Measurements from ENCODE around the gene ACP4.

Gene ACP4

GRCh38 chr19:50823389-50824042, 33.3 kb downstream of the ACP4 start, which contains the start of gene KLK1:
TSS of gene KLK1 (minus strand) at chr19:50823787. CDS start at chr19:50823748, 39 bp downstream.
- no peak for DNase-seq

GRCh38 chr19:50826492-50827240, 36.5 kb downstream of the ACP4 start:
- no peak for DNase-seq

GRCh38 chr19:50827476-50827875, 37.3 kb downstream of the ACP4 start:
- DNase-seq, result no peak

GRCh38 chr19:50829801-50830200, 39.6 kb downstream of the ACP4 start:
- DNase-seq, result no peak

GRCh38 chr19:50830266-50831025, 40.2 kb downstream of the ACP4 start:
- DNase-seq, result no peak

- no peak for DNase-seq
These were observed 40.8 kb downstream of the ACP4 start for GRCh38 chr19:50831026-50831396.

- DNase-seq, result no peak
These were observed 42.5 kb downstream of the ACP4 start for GRCh38 chr19:50832666-50833065.

GRCh38 chr19:50833117-50833801, 43.0 kb downstream of the ACP4 start, which contains the start of gene KLK15:
TSS of gene KLK15 (minus strand) at chr19:50833574. CDS start at chr19:50831492, 2,082 bp downstream.
- no peak for DNase-seq

- DNase-seq, result no peak
These were observed 43.6 kb downstream of the ACP4 start for GRCh38 chr19:50833802-50834167.

- DNase-seq, result no peak
These were observed 45.0 kb downstream of the ACP4 start for GRCh38 chr19:50835103-50835784.

GRCh38 chr19:50835785-50836542, 45.7 kb downstream of the ACP4 start:
- DNase-seq, result peak; percentile 86

GRCh38 chr19:50836543-50837195, 46.5 kb downstream of the ACP4 start:
- DNase-seq, result peak; percentile 48

GRCh38 chr19:50837300-50837699, 47.1 kb downstream of the ACP4 start:
- peak; percentile 94 for DNase-seq

GRCh38 chr19:50838239-50838638, 48.0 kb downstream of the ACP4 start:
- DNase-seq, result no peak

GRCh38 chr19:50839712-50840655, 49.8 kb downstream of the ACP4 start:
- no peak for DNase-seq

- DNase-seq, result no peak
These were observed 51.9 kb downstream of the ACP4 start for GRCh38 chr19:50842130-50842529.

- DNase-seq, result no peak
These were observed 53.0 kb downstream of the ACP4 start for GRCh38 chr19:50843205-50843604.

- DNase-seq, result peak; percentile 92
These were observed 53.5 kb downstream of the ACP4 start for GRCh38 chr19:50843701-50844221.

- peak; percentile 89 for DNase-seq
These were observed 54.2 kb downstream of the ACP4 start for GRCh38 chr19:50844296-50844935.

All from NCI-H2171 treated with DMSO at 0.1 percent for 48 hours (cell line).